Superior temporal gyrus (tissue), 1 donor: ENCODE measurements around the gene SEZ6L.
"Not testable (repeated sequence)": the region's sequence is repeated elsewhere in the genome, so short reads cannot be mapped to it uniquely, and the experiment has no call there.

ENCODE experiments used
- DNase-seq: peaks from one replicate; pipeline ENCODE4 v3.0.0-alpha.2; 2016; ENCODE audit errors: extremely low spot score

SEZ6L gene

DNA sequence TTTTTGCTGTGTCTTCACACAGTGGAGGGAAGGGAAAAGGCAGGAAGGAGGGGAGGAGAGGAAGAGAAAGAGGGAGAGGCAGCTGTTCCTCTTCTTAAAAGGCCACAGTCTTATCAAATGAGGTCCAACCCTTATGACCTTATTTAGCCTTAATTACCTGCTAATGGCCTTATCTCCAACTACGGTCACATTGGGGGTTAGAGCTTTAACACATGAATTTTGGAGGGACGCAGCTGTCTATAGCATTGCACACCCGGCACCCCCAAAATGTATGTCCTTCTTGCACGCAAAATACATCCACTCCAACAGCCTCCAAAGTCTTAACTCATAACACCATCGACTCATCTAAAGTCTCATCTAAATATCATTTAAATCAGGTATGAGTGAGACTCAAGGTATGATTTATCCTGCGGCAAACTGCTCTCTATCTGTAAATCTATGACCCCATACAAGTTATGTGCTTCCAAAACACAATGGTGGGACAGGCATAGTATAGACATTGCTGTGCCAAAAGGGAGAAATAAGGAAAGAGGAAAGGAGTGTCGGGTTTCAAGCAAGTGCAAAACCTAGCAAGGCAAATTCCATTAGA is 214.8 kb downstream of the SEZ6L start:
- no peak for DNase-seq

- no peak for DNase-seq
Observed at GRCh38 chr22:26385164-26385563, 215.9 kb downstream of the SEZ6L start.

DNA sequence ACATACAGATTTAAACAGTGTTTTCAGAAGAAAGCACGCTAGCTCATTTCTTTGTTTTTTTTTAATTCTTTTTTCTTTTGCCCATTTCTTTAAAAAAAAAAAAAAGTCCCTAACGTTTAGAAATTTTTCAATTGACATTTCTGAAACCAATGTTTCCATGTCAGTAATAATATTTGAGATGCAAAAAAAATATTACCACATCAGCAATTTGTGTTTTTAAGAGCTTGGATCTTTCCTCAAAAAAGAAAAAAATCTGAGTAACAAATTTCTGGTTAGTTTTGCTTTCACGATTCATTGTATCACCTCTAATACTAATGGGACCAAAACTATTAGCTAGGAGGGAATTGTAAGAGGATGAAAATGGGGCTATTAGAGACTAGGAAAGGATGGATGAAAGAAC is 219.9 kb downstream of the SEZ6L start:
- DNase-seq, result no peak

DNA sequence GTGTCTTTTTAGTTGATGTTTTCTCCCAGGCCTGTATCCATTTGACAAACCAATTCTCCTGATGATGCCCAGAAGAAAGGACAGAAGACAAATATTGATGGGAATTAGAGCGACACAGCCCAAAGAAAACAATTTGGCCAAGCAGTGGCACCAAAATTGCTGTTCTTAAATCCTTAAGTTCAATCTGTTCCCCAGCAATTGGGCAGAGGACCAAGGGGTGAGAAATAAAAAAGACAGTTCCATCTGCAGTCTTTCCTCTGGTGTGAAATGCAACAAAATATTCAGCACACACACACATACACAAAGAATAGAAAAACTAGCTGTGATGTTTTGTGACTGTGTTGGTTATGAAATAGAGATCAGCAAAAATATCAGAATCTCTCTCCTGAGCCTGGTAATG is 221.8 kb downstream of the SEZ6L start:
- DNase-seq, result no peak

GRCh38 chr22:26391623-26392022 is 222.4 kb downstream of the SEZ6L start:
- DNase-seq, result no peak

DNA sequence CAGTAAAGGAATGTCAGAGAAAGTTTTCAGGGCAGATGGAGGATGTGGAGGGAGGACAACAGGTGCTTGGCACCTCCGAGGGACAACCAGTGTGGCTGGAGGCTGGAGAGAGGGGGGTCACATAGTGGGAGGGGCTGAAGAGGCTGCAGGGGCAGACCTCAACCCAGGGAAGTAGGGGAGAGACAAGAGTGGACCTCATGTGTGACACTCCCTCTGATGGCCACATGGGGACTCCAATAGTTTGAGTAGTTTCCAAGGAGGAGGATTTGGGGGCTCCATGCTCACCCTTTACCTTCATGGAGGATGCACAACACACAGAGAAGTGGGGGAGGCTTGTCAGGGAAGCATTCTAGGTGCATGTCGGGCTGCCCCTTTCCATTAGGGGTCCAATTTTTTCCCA is 224.7 kb downstream of the SEZ6L start:
- DNase-seq, result no peak

DNA sequence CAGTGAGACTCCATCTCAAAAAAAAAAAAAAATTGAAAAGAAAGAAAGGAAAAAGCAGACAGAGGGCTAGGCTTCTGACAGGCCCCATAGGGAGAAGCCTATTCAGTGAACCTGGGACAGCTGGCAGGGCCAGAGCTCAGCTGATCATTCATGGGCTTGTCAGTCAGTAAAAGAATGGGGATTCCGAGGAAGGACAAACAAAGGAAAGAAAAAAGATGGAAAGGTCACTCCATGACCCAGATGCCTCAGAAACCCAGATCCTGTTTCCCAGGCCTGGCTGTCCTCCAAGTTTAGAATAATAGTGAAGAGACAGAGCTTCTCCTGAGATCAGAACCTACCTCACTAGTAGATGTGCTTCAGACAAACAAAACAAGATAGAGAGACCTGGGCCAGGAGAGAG is 225.5 kb downstream of the SEZ6L start:
- DNase-seq, result no peak

- DNase-seq, result no peak
Observed at GRCh38 chr22:26395926-26396325, 226.7 kb downstream of the SEZ6L start.

DNA sequence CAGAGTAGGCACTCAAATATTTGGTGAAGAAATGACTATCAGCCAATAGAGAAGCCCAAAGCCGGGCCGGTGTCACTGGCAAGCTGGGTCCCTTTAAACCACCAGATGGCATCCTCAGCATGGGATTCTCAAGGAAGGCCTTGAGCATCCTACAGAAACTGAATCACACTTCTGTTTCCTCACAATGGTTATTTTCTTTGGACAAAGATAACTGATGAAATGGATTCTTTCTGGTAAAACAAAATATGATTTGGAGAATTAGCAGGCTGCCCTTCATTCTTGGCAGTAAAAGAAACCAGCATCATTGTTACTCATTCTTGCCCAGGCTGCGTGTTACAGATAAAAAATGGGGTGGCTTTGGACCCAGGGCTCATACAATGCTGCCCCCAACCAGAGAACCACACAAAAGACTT is 229.5 kb downstream of the SEZ6L start:
- peak; percentile 88 for DNase-seq

- DNase-seq, result no peak
Observed at GRCh38 chr22:26399289-26399688, 230.0 kb downstream of the SEZ6L start.

DNA sequence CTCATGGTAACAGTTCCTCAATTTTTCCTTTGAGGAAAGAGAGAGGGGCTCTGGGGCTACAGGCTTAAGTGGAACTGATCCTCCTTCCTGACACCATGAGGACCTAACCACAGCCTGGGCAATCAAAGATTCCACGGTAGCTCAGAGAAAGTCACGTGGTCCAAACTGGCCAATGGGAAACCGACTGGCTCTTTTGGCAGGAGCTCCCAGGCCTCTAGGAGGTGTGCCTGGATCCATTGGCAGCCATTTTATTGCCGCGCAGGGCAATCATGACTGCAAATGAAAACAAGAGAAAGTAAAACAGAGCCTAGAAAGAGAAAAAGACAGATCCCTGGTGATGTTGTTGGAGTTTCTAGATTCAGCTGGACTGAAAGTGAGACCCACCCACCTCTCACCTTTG is 232.5 kb downstream of the SEZ6L start:
- DNase-seq, result no peak

- DNase-seq, result no peak
Observed at GRCh38 chr22:26404851-26405421, 235.7 kb downstream of the SEZ6L start.

GRCh38 chr22:26406118-26406517 is 236.9 kb downstream of the SEZ6L start:
- no peak for DNase-seq

GRCh38 chr22:26408562-26409220 is 239.4 kb downstream of the SEZ6L start:
- not testable (repeated sequence) for DNase-seq

- DNase-seq, result no peak
Observed at GRCh38 chr22:26409719-26410335, 240.6 kb downstream of the SEZ6L start.

DNA sequence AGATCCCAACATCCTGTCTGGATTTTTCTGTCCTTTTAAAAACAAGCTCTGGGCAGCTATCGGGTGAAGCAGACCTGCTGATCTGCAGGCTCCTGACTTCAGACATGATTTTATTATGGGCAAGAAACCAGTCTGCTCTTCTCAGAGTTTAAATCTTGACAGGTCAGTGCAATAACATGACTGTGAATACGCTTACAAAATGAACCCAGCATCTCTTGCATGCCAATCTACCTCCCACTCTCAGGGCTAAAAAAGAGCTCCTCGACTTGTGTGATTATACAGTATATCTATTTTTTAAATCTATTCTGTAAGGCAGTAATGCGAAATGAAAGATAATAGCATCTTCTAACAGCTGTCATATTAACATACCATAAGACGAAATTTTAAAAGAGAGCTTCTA is 241.1 kb downstream of the SEZ6L start:
- no peak for DNase-seq

- DNase-seq, result no peak
Observed at GRCh38 chr22:26414347-26414746, 245.1 kb downstream of the SEZ6L start.

GRCh38 chr22:26416256-26416655 is 247.0 kb downstream of the SEZ6L start:
- no peak for DNase-seq

- DNase-seq, result no peak
Observed at GRCh38 chr22:26416670-26417276, 247.5 kb downstream of the SEZ6L start.

DNA sequence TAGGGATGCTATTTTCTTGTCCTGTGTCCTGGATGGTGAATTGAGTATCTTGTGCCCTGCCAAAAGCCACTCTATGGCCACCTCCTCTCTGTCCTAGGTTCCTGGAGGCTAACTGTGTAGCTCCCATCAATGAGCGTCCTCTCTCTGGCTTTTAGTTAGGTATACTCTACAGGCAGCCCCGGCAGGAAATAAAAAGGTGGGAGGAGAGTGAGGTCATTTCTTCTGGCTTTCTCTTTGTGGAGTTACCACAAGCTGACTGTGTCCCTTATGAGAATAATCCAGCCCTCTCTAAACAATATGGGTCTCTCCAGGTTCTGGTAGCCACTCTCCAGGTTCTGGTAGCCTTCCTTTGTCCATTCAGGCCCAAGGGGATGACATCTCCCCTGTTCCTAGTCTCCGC is 248.1 kb downstream of the SEZ6L start:
- no peak for DNase-seq

- no peak for DNase-seq
Observed at GRCh38 chr22:26418620-26419019, 249.4 kb downstream of the SEZ6L start.

- no peak for DNase-seq
Observed at GRCh38 chr22:26426924-26427323, 257.7 kb downstream of the SEZ6L start.
